ENCODE measurements around the gene CNIH1. TPM values are rescaled to one million over a fixed set of nuclear protein-coding genes. Genes with fewer than 3 reads are reported as not detected.

Gene CNIH1
- polyA plus RNA-seq, 1 of the 3 experiments (the other 2 are of a cell fraction): 145 TPM

- Histone ChIP-seq H3K9me3 (peaks cover 3% of the 10 kb centered on the region; the same call in 1 of the 2 replicates), H3K27me3 (ENCODE audit: insufficient read depth) (no peaks in the 10 kb centered on the region), H3K9me2 (no peaks in the 10 kb centered on the region), H3F3A (replicated peaks; ENCODE audit: insufficient read depth) (peaks cover 17% of the 10 kb centered on the region), H3K4me2 (no peak overlapping the region), H3K9ac (no peak overlapping the region), H2AFZ (ENCODE audit: low read depth) (no peak overlapping the region), H3K4me1 (ENCODE audit: control insufficient read depth in 1 of 2, insufficient read depth in 2 of 2, low read depth in 1 of 2, low read length in 1 of 2) (peaks cover 5 to 18% of the 10 kb centered on the region in 2 experiments; a peak in 2 of 4 replicates), H3K36me3 (replicated peaks in 1 of 2; ENCODE audit: control insufficient read depth in 1 of 2, insufficient read depth in 2 of 2, low read length in 1 of 2) (peaks cover 0 to 26% of the 10 kb centered on the region in 2 experiments), H4K20me1 (ENCODE audit: insufficient read depth) (no peaks in the 10 kb centered on the region), H3K79me2 (ENCODE audit: insufficient read depth) (peaks cover 44% of the 10 kb centered on the region; the same call in 1 of the 2 replicates), H3K27ac (ENCODE audit: low read depth in 2 of 2, low read length in 1 of 2) (no peak overlapping the region; a peak in 1 of 4 replicates), H3K4me3 (ENCODE audit: low read depth in 2 of 2, low read length in 1 of 2) (no peak overlapping the region)
- ChIA-PET POLR2A (no interaction called here), CTCF (no interaction called here)
- DNase-seq: no peak
- 87% methylated on average over 2 of the region's 2 CpGs for WGBS (ENCODE audit: low lambda C conversion rate)
- no peak for TF ChIP-seq GABPA (IDR thresholded peaks at IDR 0.05; ENCODE audit: low read depth)
- TF ChIP-seq PBX3 (IDR thresholded peaks at IDR 0.05): no peak
- TF ChIP-seq RFX5 (IDR thresholded peaks at IDR 0.05; ENCODE audit: low read length): no peak
- no peak for TF ChIP-seq JUND (IDR thresholded peaks at IDR 0.05)
- TF ChIP-seq EZH2phosphoT487 (IDR thresholded peaks at IDR 0.05; ENCODE audit: borderline replicate concordance, low read depth): no peak
- no peak for TF ChIP-seq POLR2AphosphoS5 (IDR thresholded peaks at IDR 0.05; ENCODE audit: low read depth, low read length)
- no peak for TF ChIP-seq MXI1 (IDR thresholded peaks at IDR 0.05; ENCODE audit: low read depth, low read length)
- TF ChIP-seq NRF1 (IDR thresholded peaks at IDR 0.05; ENCODE audit: low read depth, low read length): no peak
- no peak for TF ChIP-seq RAD21 (IDR thresholded peaks at IDR 0.05; ENCODE audit: low read length)
- no peak for TF ChIP-seq GATA2 (CRISPR knock-in tag; IDR thresholded peaks at IDR 0.05)
- TF ChIP-seq ZBTB33 (IDR thresholded peaks at IDR 0.05; ENCODE audit: borderline replicate concordance, low read depth): no peak
- TF ChIP-seq FOSL2 (IDR thresholded peaks at IDR 0.05; ENCODE audit: borderline replicate concordance, low read depth): no peak
- TF ChIP-seq EP300 (IDR thresholded peaks at IDR 0.05; ENCODE audit: borderline replicate concordance in 1 of 2, low read depth in 1 of 2, low read length in 1 of 2): no peak
- no peak for TF ChIP-seq YY1 (IDR thresholded peaks at IDR 0.05; ENCODE audit: low read depth)
- no peak for TF ChIP-seq CTCF (IDR thresholded peaks at IDR 0.05)
- TF ChIP-seq NFIC (IDR thresholded peaks at IDR 0.05; ENCODE audit: borderline replicate concordance): no peak
- TF ChIP-seq RXRA (IDR thresholded peaks at IDR 0.05; ENCODE audit: borderline replicate concordance, low read depth): no peak
- TF ChIP-seq USF1 (IDR thresholded peaks at IDR 0.05; ENCODE audit: borderline replicate concordance, low read depth): no peak
- no peak for TF ChIP-seq FOXM1 (IDR thresholded peaks at IDR 0.05; ENCODE audit: low read depth)
These were observed 41.6 kb downstream of the CNIH1 start for GRCh38 chr14:54399560-54399959.
